Left ventricle myocardium inferior (tissue), 1 donor: Measurements from ENCODE around the gene INTS15. TPM values are rescaled to one million over a fixed set of nuclear protein-coding genes. Genes with fewer than 3 reads are reported as not detected.

Experiments used
- DNase-seq: peaks from one replicate; pipeline ENCODE4 v3.0.0-alpha.2; 2020
- H3K27ac ChIP-seq: fragments of 200-600 bp; replicated peaks from 2 replicates; pipeline ENCODE4 v1.8.0; 2021
- H3K27me3 ChIP-seq: fragments of 200-600 bp; 2 replicates; pipeline ENCODE4 v1.8.0; 2021; ENCODE audit warnings: low read depth
- H3K36me3 ChIP-seq: fragments of 200-600 bp; 2 replicates; pipeline ENCODE4 v1.8.0; 2021
- H3K4me1 ChIP-seq: fragments of 200-600 bp; 2 replicates; pipeline ENCODE4 v1.8.0; 2021
- H3K4me3 ChIP-seq: fragments of 200-600 bp; 2 replicates; pipeline ENCODE4 v1.8.0; 2021; ENCODE audit warnings: mild to moderate bottlenecking, moderate library complexity
- H3K9me3 ChIP-seq: fragments of 200-600 bp; replicated peaks from 2 replicates; pipeline ENCODE4 v1.8.0; 2021
- CTCF ChIP-seq: fragments of 200-600 bp; IDR thresholded peaks from 2 replicates; pipeline ENCODE4 v1.8.0; 2021; ENCODE audit warnings: antibody characterized with exemption, mild to moderate bottlenecking, borderline replicate concordance
- intact Hi-C: fragments of 100-400 bp; cut with micrococcal nuclease; formaldehyde crosslinking; loops from one replicate; pipeline ENCODE4 v1.11.0; 2022
- total RNA-seq: library from RNA; stranded (reverse); fragmentation: NEBNext Ultra II Directional; extraction: Animal tissue kit (Norgen Biotek cat#: 25700); gene quantifications from one replicate; pipeline ENCODE4 v1.2.1, GENCODE V29; 2021
- donor health status: DM: no; HTN: yes; CAD: no; lungs with severe emphysema.

Gene INTS15
- total RNA-seq, 1 donor from 2014 or later, result 14.4 TPM

DNA sequence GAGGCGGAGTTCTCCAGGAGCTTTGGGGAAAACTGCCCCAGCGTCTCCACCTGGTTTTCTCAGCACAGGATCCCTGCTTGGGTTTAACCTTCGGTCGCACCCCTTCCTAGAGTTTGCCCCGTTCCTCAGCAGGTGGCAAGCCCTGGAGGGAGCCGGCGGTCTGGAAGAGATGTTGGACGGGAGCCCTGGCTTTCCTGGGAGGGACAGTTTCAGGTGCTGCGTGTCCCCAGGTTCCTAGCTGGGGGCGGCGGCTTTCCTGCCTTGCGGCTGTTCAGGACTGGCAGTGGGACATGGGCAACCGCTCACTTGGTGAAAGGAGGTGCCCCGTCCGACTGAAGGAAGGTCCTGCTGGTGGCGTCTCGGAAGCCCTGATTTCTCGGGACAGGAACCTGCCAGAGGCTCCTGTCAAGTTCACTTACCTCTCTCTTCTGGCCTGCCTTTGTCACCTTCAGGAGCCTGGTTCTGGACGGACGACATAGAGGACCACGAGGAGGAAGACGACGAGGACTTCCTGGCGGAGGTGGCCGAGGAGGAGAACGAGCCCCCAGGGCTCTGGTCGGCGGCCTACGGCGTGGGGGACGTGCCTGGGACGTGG is 62.1 kb downstream of the INTS15 start:
- no peak for DNase-seq

DNA sequence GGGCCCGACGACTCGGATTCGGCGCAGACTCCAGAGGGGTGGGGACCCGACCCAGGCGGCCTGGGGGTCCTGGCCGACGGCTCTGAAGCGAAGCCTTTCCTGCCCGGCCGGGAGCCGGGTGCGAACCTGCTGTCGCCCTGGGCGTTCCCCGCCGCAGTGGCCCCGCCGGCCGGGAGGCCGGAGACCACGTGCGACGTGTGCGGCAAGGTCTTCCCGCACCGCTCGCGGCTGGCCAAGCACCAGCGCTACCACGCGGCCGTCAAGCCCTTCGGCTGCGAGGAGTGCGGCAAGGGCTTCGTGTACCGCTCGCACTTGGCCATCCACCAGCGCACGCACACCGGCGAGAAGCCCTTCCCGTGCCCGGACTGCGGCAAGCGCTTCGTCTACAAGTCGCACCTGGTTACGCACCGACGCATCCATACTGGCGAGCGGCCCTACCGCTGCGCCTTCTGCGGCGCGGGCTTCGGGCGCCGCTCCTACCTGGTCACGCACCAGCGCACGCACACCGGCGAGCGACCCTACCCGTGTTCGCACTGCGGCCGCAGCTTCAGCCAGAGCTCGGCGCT is 62.7 kb downstream of the INTS15 start:
- DNase-seq, result no peak
- no peak overlapping the region for H3K4me3 ChIP-seq
- intact Hi-C loops, result no loop called here
- peaks cover 69% of the 10 kb centered on the region for H3K36me3 ChIP-seq
- H3K27ac ChIP-seq, result no peak overlapping the region
- H3K9me3 ChIP-seq, result peaks cover 6% of the 10 kb centered on the region
- no peaks in the 10 kb centered on the region for H3K27me3 ChIP-seq
- H3K4me1 ChIP-seq, result no peaks in the 10 kb centered on the region
- no peak for TF ChIP-seq CTCF

More for the DNA sequence above, 62.1 kb downstream of the INTS15 start:
- no peak overlapping the region for H3K27ac ChIP-seq
- H3K27me3 ChIP-seq, result no peaks in the 10 kb centered on the region
- peaks cover 75% of the 10 kb centered on the region for H3K36me3 ChIP-seq
- H3K9me3 ChIP-seq, result peaks cover 6% of the 10 kb centered on the region
- no peak for TF ChIP-seq CTCF
- intact Hi-C loops, result no loop called here
- H3K4me1 ChIP-seq, result peaks cover 3% of the 10 kb centered on the region
- H3K4me3 ChIP-seq, result no peak overlapping the region

- intact Hi-C loops, result no loop called here
- H3K27me3 ChIP-seq, result no peaks in the 10 kb centered on the region
- TF ChIP-seq CTCF, result no peak
- H3K9me3 ChIP-seq, result peaks cover 6% of the 10 kb centered on the region
- H3K27ac ChIP-seq, result no peak overlapping the region
- no peak overlapping the region for H3K4me3 ChIP-seq
- DNase-seq, result no peak
- peaks cover 63% of the 10 kb centered on the region for H3K36me3 ChIP-seq
- no peaks in the 10 kb centered on the region for H3K4me1 ChIP-seq
These were observed 63.5 kb downstream of the INTS15 start for GRCh38 chr7:6653071-6654003.

DNA sequence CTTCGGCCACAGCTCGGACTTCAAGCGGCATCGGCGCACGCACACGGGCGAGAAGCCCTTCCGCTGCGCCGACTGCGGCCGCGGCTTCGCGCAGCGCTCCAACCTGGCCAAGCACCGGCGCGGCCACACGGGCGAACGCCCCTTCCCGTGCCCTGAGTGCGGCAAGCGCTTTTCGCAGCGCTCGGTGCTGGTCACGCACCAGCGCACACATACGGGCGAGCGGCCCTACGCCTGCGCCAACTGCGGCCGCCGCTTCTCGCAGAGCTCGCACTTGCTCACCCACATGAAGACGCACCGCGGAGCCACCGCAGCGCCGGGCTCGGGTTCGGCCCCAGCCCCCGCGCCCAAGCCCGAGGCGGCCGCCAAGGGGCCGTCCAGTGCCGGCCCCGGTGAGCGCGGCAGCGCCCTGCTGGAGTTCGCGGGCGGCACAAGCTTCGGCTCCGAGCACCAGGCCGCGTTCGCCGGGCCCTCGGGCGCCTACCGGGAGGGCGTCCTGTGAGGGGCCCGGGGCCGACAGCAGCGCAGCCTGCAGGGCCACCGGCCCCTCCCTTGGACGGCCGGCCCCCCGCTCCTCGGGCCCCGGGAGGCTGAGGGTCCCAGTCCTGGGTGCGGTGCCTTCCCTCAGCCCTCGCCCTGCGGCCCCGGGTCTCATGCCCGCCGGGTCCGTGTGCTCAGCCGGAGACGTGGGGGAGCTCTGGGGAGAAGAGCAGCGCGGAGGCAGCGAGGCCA is 64.5 kb downstream of the INTS15 start:
- H3K4me1 ChIP-seq, result no peaks in the 10 kb centered on the region
- H3K27me3 ChIP-seq, result no peaks in the 10 kb centered on the region
- H3K27ac ChIP-seq, result no peak overlapping the region
- TF ChIP-seq CTCF, result no peak
- no peak overlapping the region for H3K4me3 ChIP-seq
- DNase-seq, result no peak
- peaks cover 6% of the 10 kb centered on the region for H3K9me3 ChIP-seq
- intact Hi-C loops, result no loop called here
- peaks cover 61% of the 10 kb centered on the region for H3K36me3 ChIP-seq
